Calu3 (cell line): Measurements from ENCODE around the gene RIMKLA. TPM values are rescaled to one million over a fixed set of nuclear protein-coding genes. Genes with fewer than 3 reads are reported as not detected.

Experiments
- BruUV-seq: library from RNA; stranded (reverse); fragments of 400-500 nt; replicated peaks from 2 replicates; lab custom pipeline; 2021; lab: Mats Ljungman, UMichigan
- CTCF ChIA-PET: fragments of 300-600 bp; sonication (Branson Sonifier 250); formaldehyde crosslinking; loops from one replicate; lab custom pipeline; 2022; ENCODE audit warnings: antibody characterized with exemption; lab: Charles Lee
- DNase-seq: peaks from one replicate; pipeline ENCODE4 v3.0.0; 2022
- H3K27ac Mint-ChIP-seq: one replicate; pipeline ENCODE4 v1.8.0; 2022; ENCODE audit warnings: mixed read lengths; ENCODE audit not compliant: unreplicated experiment
- H3K27me3 Mint-ChIP-seq: one replicate; pipeline ENCODE4 v1.8.0; 2022; ENCODE audit warnings: mixed read lengths; ENCODE audit not compliant: unreplicated experiment
- H3K36me3 Mint-ChIP-seq: one replicate; pipeline ENCODE4 v1.8.0; 2022; ENCODE audit warnings: mild to moderate bottlenecking, moderate library complexity, mixed read lengths; ENCODE audit not compliant: insufficient read depth, unreplicated experiment
- H3K4me1 Mint-ChIP-seq: one replicate; pipeline ENCODE4 v1.8.0; 2022; ENCODE audit warnings: mild to moderate bottlenecking, low read depth, mixed read lengths; ENCODE audit not compliant: unreplicated experiment
- H3K4me3 Mint-ChIP-seq: one replicate; pipeline ENCODE4 v1.8.0; 2022; ENCODE audit warnings: mild to moderate bottlenecking, low read depth, moderate library complexity, mixed read lengths; ENCODE audit not compliant: unreplicated experiment
- H3K9me3 Mint-ChIP-seq: one replicate; pipeline ENCODE4 v1.8.0; 2022; ENCODE audit warnings: low read depth, mixed read lengths; ENCODE audit not compliant: unreplicated experiment
- intact Hi-C: fragments of 100-400 bp; cut with micrococcal nuclease; formaldehyde crosslinking; loops from one replicate; pipeline ENCODE4 v1.10.0; 2022; ENCODE audit not compliant: unreplicated experiment
- total RNA-seq: library from RNA; stranded (reverse); gene quantifications from 2 replicates; pipeline ENCODE4 v1.2.3, GENCODE V29; 2022
- TF ChIP-seq, protein P1 (sequence below): fragments of 200-600 bp; IDR thresholded peaks from one replicate; pipeline ENCODE4 v1.8.0; 2022; ENCODE audit warnings: antibody characterized with exemption; ENCODE audit not compliant: unreplicated experiment

Gene RIMKLA
- total RNA-seq, 1 experiment from 2014 or later, result 1.3 TPM

DNA sequence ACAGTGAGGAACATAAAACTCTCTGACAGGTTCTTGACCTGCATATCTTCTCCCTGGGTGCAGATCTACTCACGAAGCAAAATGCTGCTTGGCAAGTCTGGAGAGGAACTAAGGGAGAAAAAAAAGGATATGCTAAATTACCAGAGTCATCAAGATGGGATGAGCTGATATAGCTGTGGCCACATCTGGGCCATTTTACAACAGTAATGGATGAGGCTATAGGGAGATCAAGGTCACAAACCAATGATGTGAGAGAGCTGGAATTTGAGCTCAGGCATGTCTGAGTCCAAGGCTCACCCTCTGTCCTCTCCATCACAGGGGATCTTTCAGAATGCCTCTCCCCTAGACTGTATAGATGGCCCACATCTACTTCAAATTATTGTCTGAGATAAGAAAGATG is 49.0 kb downstream of the RIMKLA start:
- BruUV-seq, result no TSS peak
- TF ChIP-seq, protein P1, sequence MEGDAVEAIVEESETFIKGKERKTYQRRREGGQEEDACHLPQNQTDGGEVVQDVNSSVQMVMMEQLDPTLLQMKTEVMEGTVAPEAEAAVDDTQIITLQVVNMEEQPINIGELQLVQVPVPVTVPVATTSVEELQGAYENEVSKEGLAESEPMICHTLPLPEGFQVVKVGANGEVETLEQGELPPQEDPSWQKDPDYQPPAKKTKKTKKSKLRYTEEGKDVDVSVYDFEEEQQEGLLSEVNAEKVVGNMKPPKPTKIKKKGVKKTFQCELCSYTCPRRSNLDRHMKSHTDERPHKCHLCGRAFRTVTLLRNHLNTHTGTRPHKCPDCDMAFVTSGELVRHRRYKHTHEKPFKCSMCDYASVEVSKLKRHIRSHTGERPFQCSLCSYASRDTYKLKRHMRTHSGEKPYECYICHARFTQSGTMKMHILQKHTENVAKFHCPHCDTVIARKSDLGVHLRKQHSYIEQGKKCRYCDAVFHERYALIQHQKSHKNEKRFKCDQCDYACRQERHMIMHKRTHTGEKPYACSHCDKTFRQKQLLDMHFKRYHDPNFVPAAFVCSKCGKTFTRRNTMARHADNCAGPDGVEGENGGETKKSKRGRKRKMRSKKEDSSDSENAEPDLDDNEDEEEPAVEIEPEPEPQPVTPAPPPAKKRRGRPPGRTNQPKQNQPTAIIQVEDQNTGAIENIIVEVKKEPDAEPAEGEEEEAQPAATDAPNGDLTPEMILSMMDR, result no peak
- H3K36me3 Mint-ChIP-seq, result no peaks in the 10 kb centered on the region
- H3K27ac Mint-ChIP-seq, result no peak overlapping the region
- no peaks in the 10 kb centered on the region for H3K9me3 Mint-ChIP-seq
- no peaks in the 10 kb centered on the region for H3K27me3 Mint-ChIP-seq
- H3K4me3 Mint-ChIP-seq, result no peak overlapping the region
- intact Hi-C loops, result no loop called here
- no peaks in the 10 kb centered on the region for H3K4me1 Mint-ChIP-seq
- CTCF ChIA-PET, result no interaction called here
- no peak for DNase-seq

- Mint-ChIP-seq H3K4me1 (no peaks in the 10 kb centered on the region), H3K9me3 (no peaks in the 10 kb centered on the region), H3K36me3 (no peaks in the 10 kb centered on the region), H3K27ac (no peak overlapping the region), H3K27me3 (no peaks in the 10 kb centered on the region), H3K4me3 (no peak overlapping the region)
- no peak for DNase-seq
- CTCF ChIA-PET, result interaction anchor here (0.6 kb wide), 1 partner anchor 201 kb away, joined by 3 read pairs; no protein-coding TSS in a partner anchor
- intact Hi-C loops, result no loop called here
- TF ChIP-seq, protein P1, result no peak
- BruUV-seq, result no TSS peak
These were observed 49.9 kb downstream of the RIMKLA start for GRCh38 chr1:42430286-42431135.

- Mint-ChIP-seq H3K27ac (no peak overlapping the region), H3K27me3 (no peaks in the 10 kb centered on the region), H3K4me1 (no peaks in the 10 kb centered on the region), H3K36me3 (no peaks in the 10 kb centered on the region), H3K4me3 (no peak overlapping the region), H3K9me3 (no peaks in the 10 kb centered on the region)
- no peak for DNase-seq
- intact Hi-C loops, result no loop called here
- TF ChIP-seq, protein P1, result no peak
- BruUV-seq, result no TSS peak
- CTCF ChIA-PET, result no interaction called here
These were observed 50.9 kb downstream of the RIMKLA start for GRCh38 chr1:42431514-42431913.

DNA sequence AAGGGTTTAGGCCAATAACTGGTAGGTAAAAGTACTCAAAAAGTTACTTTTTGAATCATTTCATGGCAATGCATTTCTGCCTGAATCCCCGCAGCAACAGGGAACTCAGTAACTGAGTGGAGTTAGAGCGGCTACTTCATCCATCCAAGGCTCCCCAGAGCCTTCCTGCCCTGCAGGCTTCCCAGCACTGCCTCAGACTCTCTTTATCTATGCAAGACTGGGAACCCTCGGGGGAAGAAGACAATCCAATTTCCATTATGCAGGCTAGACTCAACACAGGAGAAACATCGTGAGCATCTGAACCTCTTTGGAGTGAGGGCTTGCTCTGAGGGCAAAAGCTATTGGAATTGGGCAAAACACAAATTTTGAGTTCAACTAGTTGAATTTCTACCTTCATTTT is 52.1 kb downstream of the RIMKLA start:
- no TSS peak for BruUV-seq
- H3K9me3 Mint-ChIP-seq, result no peaks in the 10 kb centered on the region
- DNase-seq, result no peak
- H3K4me3 Mint-ChIP-seq, result no peak overlapping the region
- H3K27ac Mint-ChIP-seq, result no peak overlapping the region
- intact Hi-C loops, result no loop called here
- no peaks in the 10 kb centered on the region for H3K4me1 Mint-ChIP-seq
- CTCF ChIA-PET, result no interaction called here
- H3K27me3 Mint-ChIP-seq, result no peaks in the 10 kb centered on the region
- H3K36me3 Mint-ChIP-seq, result no peaks in the 10 kb centered on the region
- TF ChIP-seq, protein P1, result no peak
